Stomach (tissue), 9 donors: ENCODE data around the gene LIN7C. TPM values are rescaled to one million over a fixed set of nuclear protein-coding genes. Genes with fewer than 3 reads are reported as not detected.

Experiments used
- DNase-seq, 2 donors: peaks; one replicate each; pipeline versions ENCODE4 v3.0.0 to v3.0.0-alpha.2; 2013 to 2019
- H3K27ac ChIP-seq, 5 donors: fragments of 200-600 bp in 4 of 5; sonication (generic) in 4 of 5; one replicate each; pipeline ENCODE4 v1.5.1; 2013 to 2019; ENCODE audit warnings: mild to moderate bottlenecking in 1 of 5, moderate library complexity in 1 of 5
- H3K27me3 ChIP-seq, 3 donors: fragments of 200-600 bp; sonication (generic); one replicate each; pipeline ENCODE4 v1.5.1; 2017 to 2019; ENCODE audit warnings: mixed run types in 1 of 3
- H3K36me3 ChIP-seq, 4 donors: fragments of 200-600 bp; sonication (generic); 1 replicate in 3 of 4; 2 replicates in 1 of 4; pipeline ENCODE4 v1.5.1; 2016 to 2019
- H3K4me1 ChIP-seq, 4 donors: fragments of 200-600 bp; sonication (generic); one replicate each; pipeline ENCODE4 v1.5.1; 2016 to 2019
- H3K4me3 ChIP-seq, 4 donors: fragments of 200-600 bp; sonication (generic) in 3 of 4; one replicate each; pipeline ENCODE4 v1.5.1; 2016 to 2019; ENCODE audit warnings: mild to moderate bottlenecking in 1 of 4
- H3K9me3 ChIP-seq, 4 donors: fragments of 200-600 bp; sonication (generic); one replicate each; pipeline ENCODE4 v1.5.1; 2016 to 2019
- EP300 ChIP-seq: sonication (generic); formaldehyde crosslinking; IDR thresholded peaks from one replicate; pipeline ENCODE4 v1.6.1; 2017; ENCODE audit warnings: antibody characterized with exemption
- POLR2A ChIP-seq, 4 donors: fragments of 450-650 bp; IDR thresholded peaks; one replicate each; pipeline ENCODE4 v1.6.1; 2016; ENCODE audit warnings: antibody characterized with exemption in 4 of 4, control low read depth in 2 of 4, mild to moderate bottlenecking in 1 of 4, moderate library complexity in 1 of 4
- POLR2AphosphoS5 ChIP-seq, 3 donors: sonication (generic); formaldehyde crosslinking; IDR thresholded peaks; one replicate each; pipeline ENCODE4 v1.6.1; 2016; ENCODE audit warnings: antibody characterized with exemption in 3 of 3
- WGBS, 5 donors: extraction: QIAGEN DNeasy Blood & Tissue Kit in 3 of 5; methylation state at CpG; one replicate each; pipeline versions ENCODE4 v1.1.5 to v1.1.7; 2013 to 2018; 5-methylcytosine and 5-hydroxymethylcytosine counted together
- intact Hi-C: fragments of 100-400 bp; cut with DNase I; formaldehyde crosslinking; loops from one replicate; pipeline ENCODE4 v1.15.1; 2023; ENCODE audit warnings: low total_unique reads
- polyA plus RNA-seq, 3 donors: library from polyadenylated mRNA; stranded (reverse); fragments of 200-250 nt; gene quantifications; one replicate each; pipeline ENCODE4 v1.2.3, GENCODE V29; 2013
- total RNA-seq, 5 donors: library from RNA; depleted of rRNA; stranded (reverse); fragments of >200 nt; gene quantifications; one replicate each; pipeline versions ENCODE4 v1.1.0 to v1.2.3, GENCODE V29; 2014 to 2016
- TF ChIP-seq, protein P1 (sequence below), 7 experiments: fragments of 450-650 bp in 4 of 7; fragments of 200-600 bp in 3 of 7; sonication (generic) in 3 of 7; IDR thresholded peaks; one replicate each; pipeline ENCODE4 v1.5.1; 2016 to 2019; ENCODE audit warnings: antibody characterized with exemption in 7 of 7, control low read depth in 2 of 7, mild to moderate bottlenecking in 1 of 7
- donor health status: healthy with polysubstance abuse.
- donor health status: Bipolar disorder and iron deficiency.
- donor health status: healthy.

The LIN7C gene
- total and polyA plus RNA-seq, 8 donors, result 7.2 to 106 (median 17.5) TPM

DNA sequence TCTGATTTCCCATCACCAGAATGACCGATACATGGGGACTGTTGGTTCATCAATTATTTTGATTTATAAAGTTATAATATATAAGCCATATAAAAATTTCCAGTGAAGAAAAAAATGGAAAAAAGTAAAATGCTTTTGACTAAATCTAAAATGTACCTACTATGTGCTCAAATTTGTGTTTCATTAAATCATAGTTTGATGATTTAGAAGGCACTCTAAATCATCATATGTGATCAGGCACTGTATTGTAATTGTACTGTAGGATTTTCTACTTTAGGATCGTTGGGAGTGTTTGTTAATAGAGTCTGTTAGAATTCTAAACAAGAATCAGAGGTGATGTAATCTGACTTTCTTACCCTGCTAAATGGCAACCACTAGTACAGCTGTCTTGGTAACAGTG lies 2.4 kb downstream of the LIN7C start:
- peaks cover 12 to 34% (median 28%) of the 10 kb centered on the region in 4 donors for H3K36me3 ChIP-seq
- no peaks in the 10 kb centered on the region for H3K27me3 ChIP-seq
- no peak overlapping the region for H3K4me3 ChIP-seq
- no peak overlapping the region for H3K27ac ChIP-seq
- H3K9me3 ChIP-seq, result no peaks in the 10 kb centered on the region
- H3K4me1 ChIP-seq, result peaks cover 11 to 72% (median 38%) of the 10 kb centered on the region in 4 donors
- intact Hi-C loops, result no loop called here
- no peak for TF ChIP-seq POLR2A (IDR thresholded peaks at IDR 0.05)
- TF ChIP-seq EP300, result no peak
- TF ChIP-seq, protein P1, sequence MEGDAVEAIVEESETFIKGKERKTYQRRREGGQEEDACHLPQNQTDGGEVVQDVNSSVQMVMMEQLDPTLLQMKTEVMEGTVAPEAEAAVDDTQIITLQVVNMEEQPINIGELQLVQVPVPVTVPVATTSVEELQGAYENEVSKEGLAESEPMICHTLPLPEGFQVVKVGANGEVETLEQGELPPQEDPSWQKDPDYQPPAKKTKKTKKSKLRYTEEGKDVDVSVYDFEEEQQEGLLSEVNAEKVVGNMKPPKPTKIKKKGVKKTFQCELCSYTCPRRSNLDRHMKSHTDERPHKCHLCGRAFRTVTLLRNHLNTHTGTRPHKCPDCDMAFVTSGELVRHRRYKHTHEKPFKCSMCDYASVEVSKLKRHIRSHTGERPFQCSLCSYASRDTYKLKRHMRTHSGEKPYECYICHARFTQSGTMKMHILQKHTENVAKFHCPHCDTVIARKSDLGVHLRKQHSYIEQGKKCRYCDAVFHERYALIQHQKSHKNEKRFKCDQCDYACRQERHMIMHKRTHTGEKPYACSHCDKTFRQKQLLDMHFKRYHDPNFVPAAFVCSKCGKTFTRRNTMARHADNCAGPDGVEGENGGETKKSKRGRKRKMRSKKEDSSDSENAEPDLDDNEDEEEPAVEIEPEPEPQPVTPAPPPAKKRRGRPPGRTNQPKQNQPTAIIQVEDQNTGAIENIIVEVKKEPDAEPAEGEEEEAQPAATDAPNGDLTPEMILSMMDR (IDR thresholded peaks at IDR 0.05), result no peak
- TF ChIP-seq POLR2AphosphoS5 (IDR thresholded peaks at IDR 0.05), result no peak
- 73 to 81% (median 77%) methylated on average over 2 of the region's 2 CpGs for WGBS, 5 donors
- DNase-seq, result no peak

DNA sequence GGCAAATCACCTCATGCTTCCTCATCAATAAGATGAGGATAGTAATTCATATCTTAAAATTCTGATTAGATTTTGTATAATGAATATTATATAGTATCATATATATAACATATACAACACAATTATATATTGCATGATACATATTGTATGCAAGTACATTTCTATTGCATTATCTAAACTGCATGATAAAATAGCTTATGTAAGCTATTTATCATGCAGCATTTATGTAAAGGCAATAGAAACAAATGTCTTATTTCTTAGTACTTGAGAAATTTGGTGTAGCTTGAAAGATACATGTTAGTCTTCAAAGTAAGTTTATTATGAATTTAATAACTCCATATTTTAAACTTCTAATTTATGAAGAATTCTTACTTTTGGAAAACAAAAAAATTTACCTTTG lies 5.5 kb downstream of the LIN7C start:
- intact Hi-C loops, result no loop called here

DNA sequence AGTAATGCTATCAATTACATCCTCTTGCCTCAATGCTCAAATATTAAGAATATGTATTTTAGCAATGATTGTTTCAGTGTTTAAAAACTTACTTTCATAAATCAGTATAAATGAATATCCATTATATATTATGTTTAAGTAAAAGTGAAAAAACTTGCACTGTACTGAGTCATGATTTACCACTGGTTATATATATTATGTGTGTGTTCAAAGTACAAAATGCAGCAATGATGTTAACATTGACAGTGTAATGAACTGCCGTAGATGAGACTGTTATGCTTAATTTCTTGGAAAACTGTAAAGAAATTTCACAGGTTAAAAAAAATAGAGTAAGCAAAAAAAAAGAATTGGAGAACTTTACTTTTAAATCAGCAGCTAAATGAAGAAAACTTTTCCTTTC lies 8.7 kb downstream of the LIN7C start:
- intact Hi-C loops, result no loop called here
- 85 to 95% (median 92%) methylated on average over 1 of the region's 1 CpG for WGBS, 5 donors

More for the DNA sequence above, 5.5 kb downstream of the LIN7C start:
- TF ChIP-seq EP300 (no peak), POLR2A (IDR thresholded peaks at IDR 0.05) (no peak), POLR2AphosphoS5 (IDR thresholded peaks at IDR 0.05) (no peak)
- TF ChIP-seq, protein P1 (IDR thresholded peaks at IDR 0.05), result no peak
- Histone ChIP-seq H3K36me3 (peaks cover 12 to 53% (median 45%) of the 10 kb centered on the region in 4 donors), H3K4me1 (peaks cover 13 to 82% (median 42%) of the 10 kb centered on the region in 4 donors), H3K4me3 (no peak overlapping the region), H3K27ac (no peak overlapping the region), H3K27me3 (no peaks in the 10 kb centered on the region), H3K9me3 (no peaks in the 10 kb centered on the region)
- no peak for DNase-seq

DNA sequence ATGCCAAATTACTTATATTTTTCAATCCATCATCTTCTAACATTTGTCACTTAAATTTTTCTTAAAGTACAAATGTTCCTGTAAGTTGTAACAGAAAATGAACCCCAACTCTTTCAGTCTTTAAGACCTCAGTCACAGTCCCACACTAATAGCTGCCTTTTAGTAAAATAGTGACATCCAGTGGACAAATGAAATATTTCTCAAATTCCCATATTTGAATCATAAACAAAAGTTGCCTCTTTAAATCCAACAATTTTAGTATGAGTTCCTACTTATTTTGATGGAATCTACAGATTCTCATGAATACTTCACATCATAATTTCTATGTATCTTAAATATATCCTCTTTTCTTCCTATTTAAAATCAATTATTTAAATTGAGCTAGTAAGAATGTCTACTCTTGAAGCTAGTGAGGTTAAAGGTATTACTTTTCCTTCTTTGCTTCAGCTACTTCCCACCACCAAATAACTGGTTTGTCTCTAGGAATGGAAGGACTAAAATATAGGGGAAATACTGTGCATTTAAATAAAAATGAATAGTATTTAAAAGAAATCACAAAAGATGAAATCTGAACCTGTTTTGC lies 9.2 kb downstream of the LIN7C start:
- Histone ChIP-seq H3K36me3 (peaks cover 12 to 72% (median 65%) of the 10 kb centered on the region in 4 donors), H3K4me3 (no peak overlapping the region), H3K27ac (peak overlapping the region in 2 of 5 donors; percentile 3 to 43), H3K9me3 (no peaks in the 10 kb centered on the region), H3K4me1 (peaks cover 6 to 54% (median 17%) of the 10 kb centered on the region in 4 donors), H3K27me3 (no peaks in the 10 kb centered on the region)
- TF ChIP-seq, protein P1 (IDR thresholded peaks at IDR 0.05), result peak in 1 of 7 experiments; percentile 37
- TF ChIP-seq EP300, result no peak
- peak in 1 of 2 donors; percentile 39 for DNase-seq
- intact Hi-C loops, result no loop called here

More for the DNA sequence above, 8.7 kb downstream of the LIN7C start:
- Histone ChIP-seq H3K36me3 (peaks cover 12 to 71% (median 60%) of the 10 kb centered on the region in 4 donors), H3K27me3 (no peaks in the 10 kb centered on the region), H3K9me3 (no peaks in the 10 kb centered on the region), H3K4me3 (no peak overlapping the region), H3K4me1 (peaks cover 6 to 59% (median 20%) of the 10 kb centered on the region in 4 donors), H3K27ac (no peak overlapping the region)
- no peak for DNase-seq
- TF ChIP-seq POLR2A (IDR thresholded peaks at IDR 0.05) (no peak), POLR2AphosphoS5 (IDR thresholded peaks at IDR 0.05) (no peak), EP300 (no peak)
- TF ChIP-seq, protein P1 (IDR thresholded peaks at IDR 0.05), result no peak
